ENCODE data around the gene TOR1AIP2. TPM values are rescaled to one million over a fixed set of nuclear protein-coding genes. Genes with fewer than 3 reads are reported as not detected.

Gene TOR1AIP2
- total and polyA plus RNA-seq, 2 of the 13 experiments (the other 11 are each of a cell fraction or from before 2014, with no cell fraction given) = 35.2 to 65.8 TPM

GRCh38 chr1:179813626-179814545 lies 63.7 kb downstream of the TOR1AIP2 start:
- intact Hi-C loops (cut with micrococcal nuclease; ENCODE audit: unreplicated experiment) (no loop called here), in situ Hi-C loops (cut with HindIII; ENCODE audit: extremely low pct_ligation_motif_present, low pct_unique_long_range_greater_than_20kb) (no loop called here)
- Histone ChIP-seq H3K4me2 (ENCODE audit: low read depth, low read length) (peak overlapping the region; percentile 97), H3K4me3 (replicated peaks in 1 of 3; ENCODE audit: insufficient read depth in 1 of 3, low read depth in 2 of 3, low read length in 3 of 3) (peak overlapping the region in 1 of 3 experiments; percentile 67; a peak in 2 of 6 replicates), H3K4me1 (ENCODE audit: insufficient read depth, low read length) (peaks cover 20% of the 10 kb centered on the region), H3K79me2 (ENCODE audit: insufficient read depth, low read length) (no peaks in the 10 kb centered on the region), H4K20me1 (ENCODE audit: insufficient read depth, low read length) (no peaks in the 10 kb centered on the region), H3K9ac (ENCODE audit: insufficient read depth, low read depth, low read length) (no peak overlapping the region), H3K27me3 (ENCODE audit: control insufficient read depth in 1 of 2, insufficient read depth in 2 of 2, low read length in 2 of 2) (peaks cover 25 to 81% of the 10 kb centered on the region in 2 experiments), H3K36me3 (replicated peaks in 1 of 2; ENCODE audit: control insufficient read depth in 1 of 2, insufficient read depth in 2 of 2, low read length in 2 of 2) (no peaks in the 10 kb centered on the region), H3K27ac (ENCODE audit: extremely low read length, insufficient read depth, low read length) (no peak overlapping the region), H2AFZ (ENCODE audit: low read length) (no peak overlapping the region), H3K9me3 (ENCODE audit: low read length) (no peaks in the 10 kb centered on the region)
- TF ChIP-seq IRF9 (CRISPR knock-in tag; IDR thresholded peaks at IDR 0.05; ENCODE audit: borderline replicate concordance) = 0 out of 2 replicates have a peak, but pooled peaks have one; percentile 27
- no peak for TF ChIP-seq TEF (CRISPR knock-in tag; IDR thresholded peaks at IDR 0.05)
- no peak for TF ChIP-seq GMEB1 (CRISPR knock-in tag; IDR thresholded peaks at IDR 0.05; ENCODE audit: borderline replicate concordance)
- BruUV-seq (replicated peaks) = no TSS peak
- CTCF ChIA-PET (ENCODE audit: low intra/inter-chr PET ratio, low total read pairs) = interaction anchor here (1.8 kb wide), 1 partner anchor 108 kb away, joined by 8 read pairs; no protein-coding TSS in a partner anchor
- POLR2A ChIA-PET = interaction anchor here (0.9 kb wide), 1 partner anchor 8 kb away, joined by 3 read pairs; no protein-coding TSS in a partner anchor
- FAIRE-seq (no peak), ATAC-seq (no peak), DNase-seq (ENCODE audit: low spot score) (no peak)
- WGBS (ENCODE audit: low lambda C conversion rate) = 67% methylated on average over 9 of the region's 28 CpGs

All from HepG2 (cell line).